ENCODE results near the gene GCM1.

- TF ChIP-seq CTCF (conservative IDR thresholded peaks at IDR 0.05; ENCODE audit: low read length) (no peak), EZH2phosphoT487 (IDR thresholded peaks at IDR 0.05; ENCODE audit: borderline replicate concordance) (no peak)
These were observed 33.5 kb downstream of the GCM1 start for GRCh38 chr6:53115113-53115512.

Data from Loucy (cell line).